GM04503 (cell line): ENCODE measurements around the gene ADAMTS3.

Source experiments
- DNase-seq: peaks from one replicate; pipeline ENCODE4 v3.0.0-alpha.2; 2012; ENCODE audit warnings: low read depth

The ADAMTS3 gene

DNA sequence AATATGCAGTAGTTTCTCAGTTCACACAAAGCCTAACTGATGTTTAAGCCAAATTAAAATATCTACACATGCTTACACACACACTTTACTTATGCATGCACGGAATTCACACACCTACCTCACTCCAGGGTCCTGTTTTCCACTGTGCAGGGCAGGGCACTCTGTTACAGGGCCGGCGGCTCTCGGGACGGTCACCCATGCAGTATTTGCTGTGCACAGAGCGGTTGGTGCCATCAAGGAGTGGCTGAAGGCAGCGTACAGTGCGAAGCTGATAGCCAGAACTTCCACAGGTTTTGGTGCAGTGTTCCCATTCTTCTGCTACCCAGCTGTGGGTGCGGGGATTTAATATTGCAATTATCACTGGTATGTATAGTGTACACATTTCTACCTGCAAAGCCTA, 278.3 kb downstream of the ADAMTS3 start:
- DNase-seq: no peak

DNA sequence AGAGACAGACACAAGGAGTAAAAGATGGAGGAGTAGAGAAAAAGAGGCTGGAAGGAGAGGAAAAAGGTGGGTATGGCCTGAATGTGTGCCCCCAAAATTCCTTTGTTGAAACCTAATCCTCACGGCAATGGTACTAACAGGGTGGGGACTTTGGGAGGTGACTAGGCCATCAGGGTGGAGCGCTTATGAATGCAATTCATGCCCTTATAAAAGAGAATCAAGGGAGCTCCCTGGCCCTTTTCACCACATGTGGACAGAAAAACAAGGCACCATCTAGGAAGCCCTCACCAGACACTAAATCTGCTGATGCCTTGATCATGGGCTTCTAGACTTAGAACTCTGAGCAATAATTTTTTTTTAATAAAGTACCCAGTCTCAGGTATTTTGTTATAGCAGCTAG, 282.1 kb downstream of the ADAMTS3 start:
- DNase-seq: no peak

DNA sequence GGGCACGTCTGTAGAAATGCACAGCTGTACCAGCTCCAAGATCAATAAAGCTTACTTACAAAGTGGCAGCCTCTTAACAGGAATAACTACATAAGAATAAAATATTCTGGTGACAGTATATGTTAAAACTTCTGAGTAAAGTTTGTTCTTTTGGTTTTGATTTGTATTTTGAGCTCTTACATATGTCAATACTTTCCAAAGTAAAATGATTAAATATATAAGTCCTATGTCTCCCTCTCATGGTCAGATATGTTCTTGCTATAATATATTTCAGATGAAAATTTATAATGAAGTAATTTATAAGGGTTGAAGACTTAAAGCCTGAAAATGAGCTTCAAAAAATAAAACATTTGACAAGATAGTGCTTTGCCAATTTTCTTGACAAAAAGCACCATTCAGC, 282.8 kb downstream of the ADAMTS3 start:
- DNase-seq: no peak

DNA sequence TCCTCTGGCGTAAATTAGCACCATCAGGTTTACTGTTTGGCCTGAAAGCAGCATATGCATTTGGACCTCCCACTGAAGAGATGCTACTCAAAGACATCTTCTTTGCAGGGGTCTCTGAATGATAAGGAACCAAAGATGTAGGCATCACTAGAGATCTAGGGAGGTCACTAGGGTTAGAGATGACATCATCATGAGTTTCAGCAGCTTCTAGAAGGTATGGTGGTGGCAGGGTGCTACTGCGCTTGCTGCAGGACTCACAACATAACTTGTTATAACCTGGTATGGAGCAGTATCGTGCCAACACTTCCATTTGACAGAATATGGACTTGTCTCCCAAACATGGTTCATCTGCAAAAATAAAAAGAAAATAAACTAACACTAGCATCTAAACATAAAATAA, 285.7 kb downstream of the ADAMTS3 start:
- no peak for DNase-seq

DNA sequence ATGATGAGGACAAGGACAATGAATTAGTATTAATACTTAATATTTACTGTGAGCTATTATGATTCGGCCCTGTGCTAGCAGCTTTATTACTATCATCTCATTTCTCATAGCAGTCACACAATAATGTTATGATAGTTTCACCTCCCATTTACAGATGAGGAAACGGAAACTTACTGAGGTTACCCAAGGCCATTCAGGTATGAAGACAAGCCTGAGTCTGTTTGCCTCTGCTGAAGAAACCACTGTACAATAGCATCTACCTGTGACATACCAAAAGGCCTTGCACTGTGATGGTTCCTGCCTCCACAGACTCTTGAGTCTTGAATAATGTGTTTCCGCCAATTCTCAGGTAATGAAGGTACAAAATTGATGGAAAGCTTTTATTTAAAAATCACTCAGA, 288.8 kb downstream of the ADAMTS3 start:
- no peak for DNase-seq

GRCh38 chr4:72275381-72275780, 293.6 kb downstream of the ADAMTS3 start:
- DNase-seq: no peak

- no peak for DNase-seq
Observed at GRCh38 chr4:72274251-72274650, 294.8 kb downstream of the ADAMTS3 start.

GRCh38 chr4:72255269-72255668, 313.8 kb downstream of the ADAMTS3 start:
- no peak for DNase-seq

- DNase-seq: no peak
Observed at GRCh38 chr4:72243641-72244040, 325.4 kb downstream of the ADAMTS3 start.

DNA sequence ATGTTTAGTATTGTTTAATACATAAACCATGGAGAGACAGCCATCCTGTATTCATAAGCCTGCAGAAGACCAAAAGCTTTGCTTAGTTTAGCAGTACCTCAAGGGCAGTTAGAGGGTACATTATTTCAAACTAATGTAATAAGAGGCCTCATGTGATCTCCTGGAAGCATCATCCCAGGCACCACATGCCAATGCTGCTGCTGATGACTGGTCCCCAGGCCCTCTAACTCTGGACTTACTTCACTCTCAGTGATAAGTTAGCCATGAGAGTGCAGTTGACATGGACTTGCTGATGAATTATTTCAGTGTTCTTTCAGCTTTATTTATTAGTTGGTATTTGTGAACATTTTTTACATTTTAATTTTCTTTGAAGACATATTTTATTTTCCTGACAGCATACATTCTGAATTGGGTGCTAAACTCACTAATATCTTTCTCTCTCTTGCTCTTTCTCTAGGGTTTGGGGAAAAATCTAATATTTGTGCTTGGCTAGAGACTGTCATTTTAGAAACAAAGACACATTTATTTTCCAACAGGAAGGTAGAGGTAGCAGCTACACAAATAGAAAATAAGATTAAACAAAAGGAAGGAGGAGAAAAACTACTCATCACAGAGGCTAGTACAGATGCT, 329.4 kb downstream of the ADAMTS3 start:
- DNase-seq: no peak
